ENCODE measurements around the gene DOCK2. TPM values are rescaled to one million over a fixed set of nuclear protein-coding genes. Genes with fewer than 3 reads are reported as not detected.

DOCK2 gene
- total and polyA plus RNA-seq, 2 donors (not counting 3 experiments of a cell fraction or from before 2014, with no cell fraction given), result 0.62 to 4.8 TPM

GRCh38 chr5:170021506-170021905 is 384.4 kb downstream of the DOCK2 start:
- no peaks in the 10 kb centered on the region for H3K9me1 ChIP-seq (replicated peaks; ENCODE audit: control insufficient read depth, extremely low read depth, insufficient read depth, low read length)
- POLR2A ChIA-PET, result no interaction called here
- H3K9ac ChIP-seq (replicated peaks; ENCODE audit: extremely low read depth, insufficient read depth, low read length), result no peak overlapping the region
- no peaks in the 10 kb centered on the region for H3K4me1 ChIP-seq (ENCODE audit: control insufficient read depth, extremely low read depth, insufficient read depth, low read length)
- intact Hi-C loops (cut with micrococcal nuclease), result no loop called here
- no peaks in the 10 kb centered on the region for H3K9me3 ChIP-seq (replicated peaks; ENCODE audit: control insufficient read depth, insufficient read depth, low read length)
- no peaks in the 10 kb centered on the region for H4K20me1 ChIP-seq (replicated peaks; ENCODE audit: control insufficient read depth, extremely low read depth, insufficient read depth, low read length)
- H3K27ac ChIP-seq (ENCODE audit: insufficient read depth, low read depth, low read length), result no peak overlapping the region
- no peak overlapping the region for H2AFZ ChIP-seq (ENCODE audit: low read depth, low read length)
- FAIRE-seq (no peak), DNase-seq (ENCODE audit: low read depth, low spot score) (no peak)
- TF ChIP-seq GATA2 (IDR thresholded peaks at IDR 0.05; ENCODE audit: insufficient read depth, insufficient read length, low read depth, low read length) (no peak), MAX (IDR thresholded peaks at IDR 0.05; ENCODE audit: insufficient read depth, insufficient read length) (no peak), MYC (IDR thresholded peaks at IDR 0.05; ENCODE audit: low read depth, low read length) (no peak)
- H3K4me2 ChIP-seq (ENCODE audit: insufficient read depth, low read length), result no peak overlapping the region
- peaks cover 8 to 15% of the 10 kb centered on the region in 2 experiments for H3K27me3 ChIP-seq (ENCODE audit: control insufficient read depth in 2 of 2, insufficient read depth in 2 of 2, low read length in 2 of 2)
- CTCF ChIA-PET, result interaction anchor here (1.0 kb wide), 1 partner anchor 41 kb away, joined by 3 read pairs; no protein-coding TSS in a partner anchor
- H3K4me3 ChIP-seq (replicated peaks in 1 of 3; ENCODE audit: insufficient read depth in 1 of 3, low read depth in 1 of 3, low read length in 3 of 3), result no peak overlapping the region
- no TSS peak for BruUV-seq (replicated peaks)
- H3K36me3 ChIP-seq (ENCODE audit: control insufficient read depth in 2 of 2, extremely low read depth in 1 of 2, insufficient read depth in 2 of 2, low read length in 2 of 2), result no peaks in the 10 kb centered on the region
- no peaks in the 10 kb centered on the region for H3K79me2 ChIP-seq (ENCODE audit: control insufficient read depth, insufficient read depth, low read length)
- dilution Hi-C loops (cut with MboI; ENCODE audit: extremely low pct_ligation_motif_present, low sequenced_read_pairs), result no loop called here

GRCh38 chr5:170025853-170026252 is 388.8 kb downstream of the DOCK2 start:
- FAIRE-seq (no peak), DNase-seq (ENCODE audit: low read depth, low spot score) (no peak)
- no peaks in the 10 kb centered on the region for H3K79me2 ChIP-seq (ENCODE audit: control insufficient read depth, insufficient read depth, low read length)
- H3K36me3 ChIP-seq (ENCODE audit: control insufficient read depth in 2 of 2, extremely low read depth in 1 of 2, insufficient read depth in 2 of 2, low read length in 2 of 2), result no peaks in the 10 kb centered on the region
- no peaks in the 10 kb centered on the region for H3K9me1 ChIP-seq (replicated peaks; ENCODE audit: control insufficient read depth, extremely low read depth, insufficient read depth, low read length)
- H3K9me3 ChIP-seq (replicated peaks; ENCODE audit: control insufficient read depth, insufficient read depth, low read length), result no peaks in the 10 kb centered on the region
- H2AFZ ChIP-seq (ENCODE audit: low read depth, low read length), result no peak overlapping the region
- H3K4me3 ChIP-seq (replicated peaks in 1 of 3; ENCODE audit: insufficient read depth in 1 of 3, low read depth in 1 of 3, low read length in 3 of 3), result no peak overlapping the region
- H3K27me3 ChIP-seq (ENCODE audit: control insufficient read depth in 2 of 2, insufficient read depth in 2 of 2, low read length in 2 of 2), result peaks cover 0 to 14% of the 10 kb centered on the region in 2 experiments
- H3K4me2 ChIP-seq (ENCODE audit: insufficient read depth, low read length), result no peak overlapping the region
- H4K20me1 ChIP-seq (replicated peaks; ENCODE audit: control insufficient read depth, extremely low read depth, insufficient read depth, low read length), result no peaks in the 10 kb centered on the region
- dilution Hi-C loops (cut with MboI; ENCODE audit: extremely low pct_ligation_motif_present, low sequenced_read_pairs) (no loop called here), intact Hi-C loops (cut with micrococcal nuclease) (no loop called here)
- no peaks in the 10 kb centered on the region for H3K4me1 ChIP-seq (ENCODE audit: control insufficient read depth, extremely low read depth, insufficient read depth, low read length)
- no peak overlapping the region for H3K27ac ChIP-seq (ENCODE audit: insufficient read depth, low read depth, low read length)
- no peak overlapping the region for H3K9ac ChIP-seq (replicated peaks; ENCODE audit: extremely low read depth, insufficient read depth, low read length)
- ChIA-PET CTCF (no interaction called here), POLR2A (no interaction called here)
- no peak for TF ChIP-seq MAX (IDR thresholded peaks at IDR 0.05; ENCODE audit: insufficient read depth, insufficient read length)
- TF ChIP-seq CTCF (IDR thresholded peaks at IDR 0.05; ENCODE audit: extremely low read depth in 1 of 2, insufficient read depth in 1 of 2, low read depth in 1 of 2, low read length in 2 of 2), result no peak
- TF ChIP-seq MYC (IDR thresholded peaks at IDR 0.05; ENCODE audit: low read depth, low read length), result no peak
- TF ChIP-seq FOS (IDR thresholded peaks at IDR 0.05; ENCODE audit: borderline replicate concordance, insufficient read depth, low read length), result no peak
- TF ChIP-seq POLR2A (IDR thresholded peaks at IDR 0.05; ENCODE audit: low read depth, low read length), result no peak
- no peak for TF ChIP-seq POLR2AphosphoS5 (IDR thresholded peaks at IDR 0.05; ENCODE audit: insufficient read depth, low read depth, low read length)
- no TSS peak for BruUV-seq (replicated peaks)
